ENCODE measurements around the gene ECPAS.
A peak's percentile ranks its signal among the peaks of the same experiment; 100 is the strongest.
"Not testable (repeated sequence)": the region's sequence is repeated elsewhere in the genome, so short reads cannot be mapped to it uniquely, and the experiment has no call there.

The ECPAS gene

GRCh38 chr9:111454751-111455150, 29.4 kb downstream of the ECPAS start:
- H3K27ac ChIP-seq: no peak overlapping the region
- TF ChIP-seq ZFX (IDR thresholded peaks at IDR 0.05; ENCODE audit: borderline replicate concordance) (no peak), CTCF (IDR thresholded peaks at IDR 0.05) (no peak)

- TF ChIP-seq ZFX (IDR thresholded peaks at IDR 0.05; ENCODE audit: borderline replicate concordance) (no peak), CTCF (IDR thresholded peaks at IDR 0.05) (no peak)
- H3K27ac ChIP-seq: peak overlapping the region; percentile 57
Measured at GRCh38 chr9:111451570-111451969, 32.6 kb downstream of the ECPAS start.

- TF ChIP-seq ZFX (IDR thresholded peaks at IDR 0.05; ENCODE audit: borderline replicate concordance): no peak
- no peak for TF ChIP-seq CTCF (IDR thresholded peaks at IDR 0.05)
- peak overlapping the region; percentile 57 for H3K27ac ChIP-seq
Measured at GRCh38 chr9:111450124-111450523, 34.1 kb downstream of the ECPAS start.

GRCh38 chr9:111449705-111450104, 34.5 kb downstream of the ECPAS start:
- peak overlapping the region; percentile 57 for H3K27ac ChIP-seq
- TF ChIP-seq ZFX (IDR thresholded peaks at IDR 0.05; ENCODE audit: borderline replicate concordance): no peak
- TF ChIP-seq CTCF (IDR thresholded peaks at IDR 0.05): no peak

- not testable (repeated sequence) for H3K27ac ChIP-seq
Measured at GRCh38 chr9:111445799-111446198, 38.4 kb downstream of the ECPAS start.

GRCh38 chr9:111443454-111443853, 40.7 kb downstream of the ECPAS start:
- H3K27ac ChIP-seq: peak overlapping the region; percentile 70
- no peak for TF ChIP-seq ZFX (IDR thresholded peaks at IDR 0.05; ENCODE audit: borderline replicate concordance)
- TF ChIP-seq CTCF (IDR thresholded peaks at IDR 0.05): no peak

- H3K27ac ChIP-seq: peak overlapping the region; percentile 70
- no peak for TF ChIP-seq ZFX (IDR thresholded peaks at IDR 0.05; ENCODE audit: borderline replicate concordance)
- no peak for TF ChIP-seq CTCF (IDR thresholded peaks at IDR 0.05)
Measured at GRCh38 chr9:111442360-111443027, 41.7 kb downstream of the ECPAS start.

- no peak for TF ChIP-seq ZFX (IDR thresholded peaks at IDR 0.05; ENCODE audit: borderline replicate concordance)
- TF ChIP-seq CTCF (IDR thresholded peaks at IDR 0.05): no peak
- no peak overlapping the region for H3K27ac ChIP-seq
Measured at GRCh38 chr9:111440226-111440625, 44.0 kb downstream of the ECPAS start.

Measured in 22Rv1 (cell line).